GM21737 (cell line): ENCODE data around the gene TNK1.

ENCODE experiments used
- ATAC-seq: cut with Tn5 transposase; IDR thresholded peaks from one replicate; pipeline ENCODE4 v1.9.1; 2021; ENCODE audit warnings: mild to moderate bottlenecking, moderate library complexity; ENCODE audit not compliant: unreplicated experiment

The TNK1 gene

GRCh38 chr17:7389924-7390910 is 9.3 kb downstream of the TNK1 start:
- ATAC-seq = no peak

GRCh38 chr17:7391307-7391706 is 10.4 kb downstream of the TNK1 start:
- ATAC-seq = no peak

GRCh38 chr17:7392696-7393612 is 12.1 kb downstream of the TNK1 start:
- ATAC-seq = no peak

GRCh38 chr17:7393613-7394451 is 12.9 kb downstream of the TNK1 start:
- peak; percentile 51 for ATAC-seq

GRCh38 chr17:7394452-7395191 is 13.7 kb downstream of the TNK1 start, which contains the start of gene PLSCR3:
Gene PLSCR3, minus strand, starts transcription at chr17:7394525. Its CDS starts 415 bp downstream, at chr17:7394110.
- peak; percentile 69 for ATAC-seq

GRCh38 chr17:7396147-7396546 is 15.3 kb downstream of the TNK1 start:
- ATAC-seq = no peak

GRCh38 chr17:7398612-7399011 is 17.7 kb downstream of the TNK1 start:
- ATAC-seq = no peak

GRCh38 chr17:7403043-7403726 is 22.3 kb downstream of the TNK1 start:
- ATAC-seq = no peak

GRCh38 chr17:7403727-7403976 is 22.8 kb downstream of the TNK1 start:
- ATAC-seq = no peak

- peak; percentile 88 for ATAC-seq
Observed at GRCh38 chr17:7403977-7404736, 23.3 kb downstream of the TNK1 start, which contains the start of gene TMEM256. Gene TMEM256, minus strand, starts transcription at chr17:7404097. Its CDS starts 13 bp downstream, at chr17:7404084.

GRCh38 chr17:7404737-7405349 is 24.0 kb downstream of the TNK1 start:
- peak; percentile 12 for ATAC-seq

GRCh38 chr17:7405350-7406234 is 24.7 kb downstream of the TNK1 start:
- no peak for ATAC-seq

- no peak for ATAC-seq
Observed at GRCh38 chr17:7406235-7406825, 25.4 kb downstream of the TNK1 start.

GRCh38 chr17:7407082-7407481 is 26.2 kb downstream of the TNK1 start:
- ATAC-seq = no peak

GRCh38 chr17:7407485-7408251 is 26.8 kb downstream of the TNK1 start, which contains the start of gene NLGN2:
Gene NLGN2, plus strand, starts transcription at chr17:7407845. Its CDS starts 411 bp downstream, at chr17:7408256.
- ATAC-seq = no peak

GRCh38 chr17:7408252-7408727 is 27.4 kb downstream of the TNK1 start:
- no peak for ATAC-seq
